NK-92 (cell line): Measurements from ENCODE around the gene OR12D3.
"Not testable (repeated sequence)": the region's sequence is repeated elsewhere in the genome, so short reads cannot be mapped to it uniquely, and the experiment has no call there.

Source experiments
- DNase-seq: peaks from one replicate; lab custom pipeline; 2025; ENCODE audit not compliant: unreplicated experiment; lab: John Stamatoyannopoulos, UW

Gene OR12D3

GRCh38 chr6:29375191-29375590 is at the start of gene OR12D3:
TSS of gene OR12D3 (minus strand) at chr6:29375291. CDS start at chr6:29375287, 4 bp downstream.
- DNase-seq = no peak

GRCh38 chr6:29424575-29424974 is 49.5 kb upstream of the OR12D3 start:
- DNase-seq = no peak

- DNase-seq = no peak
Observed at GRCh38 chr6:29424168-29424567, 49.1 kb upstream of the OR12D3 start.

- no peak for DNase-seq
Observed at GRCh38 chr6:29419516-29419915, 44.4 kb upstream of the OR12D3 start.

GRCh38 chr6:29414588-29414987 is 39.5 kb upstream of the OR12D3 start, which contains the start of gene OR12D1:
TSS of gene OR12D1 (plus strand) at chr6:29414928.
- DNase-seq = no peak

GRCh38 chr6:29403801-29404200 is 28.7 kb upstream of the OR12D3 start:
- DNase-seq = no peak

GRCh38 chr6:29399525-29399924 is 24.4 kb upstream of the OR12D3 start:
- no peak for DNase-seq

- no peak for DNase-seq
Observed at GRCh38 chr6:29395331-29395730, 20.2 kb upstream of the OR12D3 start, which contains the start of gene OR12D2. TSS of gene OR12D2 (plus strand) at chr6:29395631. CDS start at chr6:29396700, 1,069 bp downstream.

- DNase-seq = no peak
Observed at GRCh38 chr6:29388533-29388932, 13.4 kb upstream of the OR12D3 start.

- no peak for DNase-seq
Observed at GRCh38 chr6:29376003-29376402, 912 bp upstream of the OR12D3 start.

- DNase-seq = no peak
Observed at GRCh38 chr6:29368765-29369164, 6.3 kb downstream of the OR12D3 start, which contains the start of gene OR5V1. TSS of gene OR5V1 (minus strand) at chr6:29368865. CDS start at chr6:29356195, 12,670 bp downstream.

GRCh38 chr6:29355603-29356002 is 19.5 kb downstream of the OR12D3 start:
- no peak for DNase-seq

GRCh38 chr6:29354980-29355379 is 20.1 kb downstream of the OR12D3 start:
- DNase-seq = no peak

GRCh38 chr6:29349348-29349747 is 25.7 kb downstream of the OR12D3 start:
- DNase-seq = not testable (repeated sequence)

GRCh38 chr6:29345380-29345779 is 29.7 kb downstream of the OR12D3 start:
- no peak for DNase-seq

GRCh38 chr6:29336269-29336668 is 38.8 kb downstream of the OR12D3 start:
- DNase-seq = no peak

- DNase-seq = no peak
Observed at GRCh38 chr6:29332676-29333075, 42.4 kb downstream of the OR12D3 start.

GRCh38 chr6:29325777-29326176 is 49.3 kb downstream of the OR12D3 start:
- no peak for DNase-seq
